H9 (cell line): ENCODE data around the gene HOXD8. TPM values are rescaled to one million over a fixed set of nuclear protein-coding genes. Genes with fewer than 3 reads are reported as not detected.

Experiments
- DNase-seq: peaks from one replicate; pipeline ENCODE4 v3.0.0-alpha.2; 2017
- H2AFZ ChIP-seq: one replicate; pipeline ENCODE4 v1.6.1; 2013; ENCODE audit warnings: mild to moderate bottlenecking, low read length, control low read depth, moderate library complexity
- H2AK5ac ChIP-seq: 2 replicates; pipeline ENCODE4 v1.6.1; 2013; ENCODE audit warnings: low read length, control low read depth, mixed read lengths; ENCODE audit not compliant: insufficient read length
- H2BK120ac ChIP-seq: one replicate; pipeline ENCODE4 v1.6.1; 2013; ENCODE audit warnings: low read depth, mild to moderate bottlenecking, low read length, control low read depth, inconsistent platforms; ENCODE audit not compliant: poor library complexity, severe bottlenecking
- H2BK12ac ChIP-seq: 2 replicates; pipeline ENCODE4 v1.6.1; 2013; ENCODE audit warnings: low read length, control low read depth, mixed read lengths, low read depth; ENCODE audit not compliant: insufficient read length
- H2BK15ac ChIP-seq: 2 replicates; pipeline ENCODE4 v1.6.1; 2013; ENCODE audit warnings: low read depth, low read length, control low read depth
- H2BK20ac ChIP-seq: one replicate; pipeline ENCODE4 v1.6.1; 2013; ENCODE audit warnings: low read depth, mild to moderate bottlenecking, low read length, control low read depth, inconsistent platforms; ENCODE audit not compliant: poor library complexity, severe bottlenecking
- H2BK5ac ChIP-seq: 2 replicates; pipeline ENCODE4 v1.6.1; 2013; ENCODE audit warnings: low read length, control low read depth, mixed read lengths; ENCODE audit not compliant: insufficient read length
- H3K14ac ChIP-seq: 2 replicates; pipeline ENCODE4 v1.6.1; 2013; ENCODE audit warnings: low read length, control low read depth; ENCODE audit not compliant: insufficient read depth
- H3K18ac ChIP-seq: 2 replicates; pipeline ENCODE4 v1.6.1; 2013; ENCODE audit warnings: low read depth, mild to moderate bottlenecking, mixed read lengths, low read length, control low read depth; ENCODE audit not compliant: insufficient read length
- H3K23ac ChIP-seq: 2 replicates; pipeline ENCODE4 v1.6.1; 2013; ENCODE audit warnings: low read length, control low read depth, mixed read lengths, low read depth; ENCODE audit not compliant: insufficient read length
- H3K23me2 ChIP-seq: 2 replicates; pipeline ENCODE4 v1.6.1; 2013; ENCODE audit warnings: low read depth, mild to moderate bottlenecking, mixed read lengths, low read length, control low read depth; ENCODE audit not compliant: insufficient read length, poor library complexity, severe bottlenecking
- H3K27ac ChIP-seq: 2 replicates; pipeline ENCODE4 v1.5.1; 2013; ENCODE audit warnings: low read length, control low read depth, mixed read lengths, low read depth; ENCODE audit not compliant: insufficient read length
- H3K27me3 ChIP-seq: 2 replicates; pipeline ENCODE4 v1.6.1; 2013; ENCODE audit warnings: low read length, control low read depth, inconsistent platforms; ENCODE audit not compliant: insufficient read depth
- H3K4ac ChIP-seq: 2 replicates; pipeline ENCODE4 v1.6.1; 2013; ENCODE audit warnings: low read depth, mild to moderate bottlenecking, control low read depth, inconsistent platforms, low read length, moderate library complexity
- H3K4me1 ChIP-seq: 2 replicates; pipeline ENCODE4 v1.6.1; 2013; ENCODE audit warnings: low read length, control low read depth, inconsistent platforms; ENCODE audit not compliant: insufficient read depth
- H3K4me2 ChIP-seq: 2 replicates; pipeline ENCODE4 v1.6.1; 2013; ENCODE audit warnings: low read length, control low read depth, mixed read lengths; ENCODE audit not compliant: insufficient read length, insufficient read depth
- H3K56ac ChIP-seq: 2 replicates; pipeline ENCODE4 v1.6.1; 2013; ENCODE audit warnings: low read depth, mild to moderate bottlenecking, mixed read lengths, low read length, control low read depth; ENCODE audit not compliant: insufficient read length
- H3K79me1 ChIP-seq: 2 replicates; pipeline ENCODE4 v1.6.1; 2013; ENCODE audit warnings: low read depth, mild to moderate bottlenecking, moderate library complexity, low read length, control low read depth, inconsistent platforms; ENCODE audit not compliant: insufficient read depth, poor library complexity, severe bottlenecking
- H3K79me2 ChIP-seq: 2 replicates; pipeline ENCODE4 v1.6.1; 2013; ENCODE audit warnings: low read length, control low read depth, inconsistent platforms; ENCODE audit not compliant: insufficient read depth
- H3K9ac ChIP-seq: 2 replicates; pipeline ENCODE4 v1.6.1; 2013; ENCODE audit warnings: low read length, control low read depth, mixed read lengths; ENCODE audit not compliant: insufficient read length; ENCODE audit errors: extremely low read depth
- H3K9me3 ChIP-seq: one replicate; pipeline ENCODE4 v1.6.1; 2013; ENCODE audit warnings: low read depth, low read length, inconsistent platforms; ENCODE audit not compliant: control insufficient read depth
- H3T11ph ChIP-seq: one replicate; pipeline ENCODE4 v1.6.1; 2013; ENCODE audit warnings: mild to moderate bottlenecking, low read length, control low read depth, inconsistent platforms
- H4K20me1 ChIP-seq: one replicate; pipeline ENCODE4 v1.6.1; 2013; ENCODE audit not compliant: control insufficient read depth, insufficient read length, insufficient read depth
- H4K5ac ChIP-seq: 2 replicates; pipeline ENCODE4 v1.6.1; 2013; ENCODE audit warnings: low read depth, mild to moderate bottlenecking, mixed read lengths, low read length, control low read depth; ENCODE audit not compliant: insufficient read length
- H4K8ac ChIP-seq: replicated peaks from 2 replicates; pipeline ENCODE4 v1.6.1; 2013; ENCODE audit warnings: low read length, control low read depth, mixed read lengths, low read depth; ENCODE audit not compliant: insufficient read length
- H4K91ac ChIP-seq: 2 replicates; pipeline ENCODE4 v1.6.1; 2013; ENCODE audit warnings: low read depth, mild to moderate bottlenecking, moderate library complexity, mixed read lengths, low read length, control low read depth; ENCODE audit not compliant: insufficient read length
- H3K27ac Mint-ChIP-seq, 3 experiments: 2 replicates in 2 of 3; 3 replicates in 1 of 3; pipeline ENCODE4 v1.8.0; 2020 to 2021; ENCODE audit warnings: mixed read lengths in 3 of 3, mild to moderate bottlenecking in 1 of 3, moderate library complexity in 1 of 3
- H3K27me3 Mint-ChIP-seq: 2 replicates; pipeline ENCODE4 v1.8.0; 2021; ENCODE audit warnings: low read depth, mild to moderate bottlenecking, moderate library complexity, mixed read lengths
- H3K36me3 Mint-ChIP-seq, 3 experiments: 2 replicates in 2 of 3; 3 replicates in 1 of 3; pipeline ENCODE4 v1.8.0; 2020 to 2021; ENCODE audit warnings: low read depth in 3 of 3, mixed read lengths in 3 of 3; ENCODE audit not compliant: insufficient read depth in 1 of 3
- H3K4me1 Mint-ChIP-seq, 2 experiments: 2 replicates each; pipeline ENCODE4 v1.8.0; 2020; ENCODE audit warnings: mixed read lengths in 2 of 2
- H3K4me3 Mint-ChIP-seq, 2 experiments: 2 replicates in 1 of 2; 3 replicates in 1 of 2; pipeline ENCODE4 v1.8.0; 2020 to 2021; ENCODE audit warnings: mild to moderate bottlenecking in 2 of 2, mixed read lengths in 2 of 2, moderate library complexity in 1 of 2
- H3K9me3 Mint-ChIP-seq, 2 experiments: 2 replicates in 1 of 2; 3 replicates in 1 of 2; pipeline ENCODE4 v1.8.0; 2020; ENCODE audit warnings: mild to moderate bottlenecking in 2 of 2, mixed read lengths in 2 of 2, moderate library complexity in 1 of 2
- WGBS: extraction: QIAGEN DNeasy Blood & Tissue Kit; methylation state at CpG from one replicate; pipeline ENCODE4 v1.1.7; 2013; ENCODE audit warnings: missing lambda C conversion rate, low lambda C conversion rate, mixed read lengths; ENCODE audit not compliant: insufficient read length; ENCODE audit errors: extremely low coverage; 5-methylcytosine and 5-hydroxymethylcytosine counted together
- total RNA-seq: library from RNA; stranded (reverse); gene quantifications from 2 replicates; pipeline ENCODE4 v1.2.1, GENCODE V29; 2021
- TF ChIP-seq, protein P1 (sequence below): fragments of 200-600 bp; sonication (generic); conservative IDR thresholded peaks from 3 replicates; pipeline ENCODE4 v1.8.0; 2021; ENCODE audit warnings: antibody characterized with exemption, mild to moderate bottlenecking

HOXD8 gene
- total RNA-seq, 1 experiment from 2014 or later = not detected

DNA sequence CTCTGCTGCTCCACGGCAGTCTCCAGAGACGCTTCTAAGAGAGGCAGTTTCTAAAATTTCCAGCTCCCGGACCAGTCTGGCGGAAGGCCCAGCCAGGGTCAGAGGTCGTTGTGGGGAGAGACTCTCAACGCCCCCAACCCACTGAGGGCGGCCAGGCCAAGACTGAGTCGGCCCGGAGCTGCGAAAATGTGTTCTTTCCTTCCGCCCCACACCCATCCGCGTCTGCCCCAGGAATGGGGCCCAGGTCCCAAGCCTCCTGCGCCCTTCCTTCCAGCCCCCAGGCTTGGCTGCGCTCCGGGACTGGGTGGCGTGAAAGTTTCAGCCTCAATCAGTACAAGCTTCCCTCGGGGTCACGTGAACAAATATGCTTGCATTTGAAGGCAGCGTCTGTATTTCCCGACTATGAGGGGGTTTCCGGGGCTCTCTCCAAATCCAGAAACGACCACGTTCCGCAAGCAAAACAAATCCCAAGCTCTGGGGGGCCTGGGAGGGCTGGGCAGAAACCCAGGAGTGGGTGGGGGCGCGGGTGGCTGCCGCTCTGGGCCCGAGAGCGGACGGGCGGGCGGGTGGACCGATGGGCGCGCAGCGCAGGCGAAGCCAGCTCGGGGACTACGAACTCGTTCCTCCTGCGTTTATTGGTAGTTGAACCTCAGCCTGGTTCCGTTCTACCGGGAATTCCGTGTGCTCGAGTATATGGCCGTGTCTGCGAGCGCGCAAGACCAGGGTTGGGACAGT lies 30.9 kb downstream of the HOXD8 start:
- no peak overlapping the region for H4K5ac ChIP-seq
- Mint-ChIP-seq H3K27ac (no peak overlapping the region), H3K4me1 (peaks cover 6 to 38% of the 10 kb centered on the region in 2 experiments; a peak in 3 of 4 replicates), H3K27me3 (peaks cover 100% of the 10 kb centered on the region), H3K9me3 (peaks cover 2 to 5% of the 10 kb centered on the region in 2 experiments; a peak in 3 of 5 replicates), H3K4me3 (no peak overlapping the region; a peak in 1 of 5 replicates), H3K36me3 (no peaks in the 10 kb centered on the region; a peak in 1 of 7 replicates)
- no peak overlapping the region for H2BK15ac ChIP-seq
- no peaks in the 10 kb centered on the region for H3K23me2 ChIP-seq
- H2BK20ac ChIP-seq = no peak overlapping the region
- no peak overlapping the region for H3K4ac ChIP-seq
- H3K27ac ChIP-seq = no peak overlapping the region
- no peak overlapping the region for H2BK120ac ChIP-seq
- TF ChIP-seq, protein P1, sequence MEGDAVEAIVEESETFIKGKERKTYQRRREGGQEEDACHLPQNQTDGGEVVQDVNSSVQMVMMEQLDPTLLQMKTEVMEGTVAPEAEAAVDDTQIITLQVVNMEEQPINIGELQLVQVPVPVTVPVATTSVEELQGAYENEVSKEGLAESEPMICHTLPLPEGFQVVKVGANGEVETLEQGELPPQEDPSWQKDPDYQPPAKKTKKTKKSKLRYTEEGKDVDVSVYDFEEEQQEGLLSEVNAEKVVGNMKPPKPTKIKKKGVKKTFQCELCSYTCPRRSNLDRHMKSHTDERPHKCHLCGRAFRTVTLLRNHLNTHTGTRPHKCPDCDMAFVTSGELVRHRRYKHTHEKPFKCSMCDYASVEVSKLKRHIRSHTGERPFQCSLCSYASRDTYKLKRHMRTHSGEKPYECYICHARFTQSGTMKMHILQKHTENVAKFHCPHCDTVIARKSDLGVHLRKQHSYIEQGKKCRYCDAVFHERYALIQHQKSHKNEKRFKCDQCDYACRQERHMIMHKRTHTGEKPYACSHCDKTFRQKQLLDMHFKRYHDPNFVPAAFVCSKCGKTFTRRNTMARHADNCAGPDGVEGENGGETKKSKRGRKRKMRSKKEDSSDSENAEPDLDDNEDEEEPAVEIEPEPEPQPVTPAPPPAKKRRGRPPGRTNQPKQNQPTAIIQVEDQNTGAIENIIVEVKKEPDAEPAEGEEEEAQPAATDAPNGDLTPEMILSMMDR = no peak
- H3K14ac ChIP-seq = no peak overlapping the region
- no peaks in the 10 kb centered on the region for H3K4me1 ChIP-seq
- H4K20me1 ChIP-seq = peaks cover 2% of the 10 kb centered on the region
- H3K79me2 ChIP-seq = no peaks in the 10 kb centered on the region
- H3T11ph ChIP-seq = no peak overlapping the region
- no peak overlapping the region for H3K9ac ChIP-seq
- H4K8ac ChIP-seq = no peak overlapping the region
- H3K18ac ChIP-seq = no peak overlapping the region
- H3K4me2 ChIP-seq = peak overlapping the region; percentile 9
- no peaks in the 10 kb centered on the region for H3K9me3 ChIP-seq
- no peak for DNase-seq
- no peak overlapping the region for H4K91ac ChIP-seq
- H3K27me3 ChIP-seq = peaks cover 100% of the 10 kb centered on the region
- no peak overlapping the region for H2BK12ac ChIP-seq
- H2BK5ac ChIP-seq = no peak overlapping the region
- no peak overlapping the region for H3K23ac ChIP-seq
- H2AFZ ChIP-seq = no peak overlapping the region
- H3K79me1 ChIP-seq = no peaks in the 10 kb centered on the region
- no peak overlapping the region for H3K56ac ChIP-seq
- no peak overlapping the region for H2AK5ac ChIP-seq
- no CpG with 5 or more reads among the region's 50 CpGs for whole genome bisulfite sequencing
